Thyroid gland (tissue), 4 donors: ENCODE data around the gene LNX1. TPM values are rescaled to one million over a fixed set of nuclear protein-coding genes. Genes with fewer than 3 reads are reported as not detected.

ENCODE experiments used
- DNase-seq, 2 donors: peaks; one replicate each; pipeline ENCODE4 v3.0.0-alpha.2; 2019
- H3K27ac ChIP-seq, 3 donors: fragments of 200-600 bp; sonication (generic); 1 replicate in 2 of 3; 2 replicates in 1 of 3; pipeline ENCODE4 v1.5.1; 2016 to 2019; ENCODE audit warnings: mild to moderate bottlenecking in 1 of 3, moderate library complexity in 1 of 3
- H3K27me3 ChIP-seq: fragments of 200-600 bp; sonication (generic); one replicate; pipeline ENCODE4 v1.5.1; 2019
- H3K36me3 ChIP-seq, 2 donors: fragments of 200-600 bp; sonication (generic); one replicate each; pipeline ENCODE4 v1.5.1; 2016 to 2019
- H3K4me1 ChIP-seq, 2 donors: fragments of 200-600 bp; sonication (generic); one replicate each; pipeline ENCODE4 v1.5.1; 2017 to 2019
- H3K4me3 ChIP-seq, 3 donors: fragments of 200-600 bp; sonication (generic); replicated peaks in 1 of 3; 1 replicate in 2 of 3; 2 replicates in 1 of 3; pipeline ENCODE4 v1.5.1; 2016; ENCODE audit warnings: mild to moderate bottlenecking in 1 of 3
- H3K9me3 ChIP-seq: fragments of 200-600 bp; sonication (generic); one replicate; pipeline ENCODE4 v1.5.1; 2017
- CTCF ChIP-seq, 6 experiments: fragments of 200-600 bp in 3 of 6; fragments of 450-650 bp in 3 of 6; sonication (generic) in 3 of 6; IDR thresholded peaks; one replicate each; pipeline ENCODE4 v1.5.1; 2016 to 2019; ENCODE audit warnings: antibody characterized with exemption in 6 of 6, mild to moderate bottlenecking in 2 of 6, inconsistent platforms in 1 of 6, moderate library complexity in 1 of 6
- POLR2A ChIP-seq, 2 donors: fragments of 450-650 bp; IDR thresholded peaks; one replicate each; pipeline ENCODE4 v1.6.1; 2017; ENCODE audit warnings: antibody characterized with exemption in 2 of 2, mild to moderate bottlenecking in 2 of 2, moderate library complexity in 1 of 2
- WGBS, 2 donors: methylation state at CpG; one replicate each; pipeline ENCODE4 v1.1.5; 2017; 5-methylcytosine and 5-hydroxymethylcytosine counted together
- intact Hi-C: fragments of 100-400 bp; cut with DNase I; formaldehyde crosslinking; loops from one replicate; pipeline ENCODE4 v1.15.1; 2023
- total RNA-seq, 4 donors: library from RNA; depleted of rRNA; stranded (reverse); fragments of >200 nt; gene quantifications; one replicate each; pipeline ENCODE4 v1.2.3, GENCODE V29; 2016

The LNX1 gene
- total RNA-seq, 4 donors from 2014 or later = 34.3 to 63.8 (median 43.3) TPM

GRCh38 chr4:53461244-53461643, 130.0 kb downstream of the LNX1 start:
- intact Hi-C loops = no loop called here
- WGBS, 2 donors = 96 to 98% methylated on average over 2 of the region's 2 CpGs
- no peaks in the 10 kb centered on the region for H3K27me3 ChIP-seq
- no peak overlapping the region for H3K4me3 ChIP-seq
- H3K36me3 ChIP-seq = peaks cover 0 to 8% of the 10 kb centered on the region in 2 donors
- H3K4me1 ChIP-seq = peaks cover 0 to 4% of the 10 kb centered on the region in 2 donors
- DNase-seq = no peak
- H3K9me3 ChIP-seq = no peaks in the 10 kb centered on the region
- TF ChIP-seq POLR2A (IDR thresholded peaks at IDR 0.05) (no peak), CTCF (IDR thresholded peaks at IDR 0.05) (no peak)
- no peak overlapping the region for H3K27ac ChIP-seq

GRCh38 chr4:53459548-53459947, 131.7 kb downstream of the LNX1 start:
- Histone ChIP-seq H3K36me3 (peaks cover 4 to 8% of the 10 kb centered on the region in 2 donors), H3K4me1 (peaks cover 8 to 16% of the 10 kb centered on the region in 2 donors), H3K27me3 (no peaks in the 10 kb centered on the region), H3K9me3 (no peaks in the 10 kb centered on the region), H3K4me3 (no peak overlapping the region), H3K27ac (peak overlapping the region in 2 of 3 donors; percentile 4 to 20)
- intact Hi-C loops = no loop called here
- no peak for DNase-seq
- TF ChIP-seq CTCF (IDR thresholded peaks at IDR 0.05) (no peak), POLR2A (IDR thresholded peaks at IDR 0.05) (no peak)

GRCh38 chr4:53456178-53456577, 135.1 kb downstream of the LNX1 start:
- TF ChIP-seq POLR2A (IDR thresholded peaks at IDR 0.05) = no peak
- no peak for TF ChIP-seq CTCF (IDR thresholded peaks at IDR 0.05)
- Histone ChIP-seq H3K27ac (no peak overlapping the region), H3K9me3 (no peaks in the 10 kb centered on the region), H3K4me3 (no peak overlapping the region), H3K4me1 (peaks cover 13 to 16% of the 10 kb centered on the region in 2 donors), H3K27me3 (no peaks in the 10 kb centered on the region), H3K36me3 (peaks cover 4 to 13% of the 10 kb centered on the region in 2 donors)
- no peak for DNase-seq
- intact Hi-C loops = no loop called here

GRCh38 chr4:53455766-53456165, 135.5 kb downstream of the LNX1 start:
- Histone ChIP-seq H3K36me3 (peaks cover 4 to 13% of the 10 kb centered on the region in 2 donors), H3K27me3 (no peaks in the 10 kb centered on the region), H3K4me1 (peaks cover 13 to 16% of the 10 kb centered on the region in 2 donors), H3K9me3 (no peaks in the 10 kb centered on the region), H3K4me3 (no peak overlapping the region), H3K27ac (peak overlapping the region in 1 of 3 donors; percentile 19)
- TF ChIP-seq POLR2A (IDR thresholded peaks at IDR 0.05) (no peak), CTCF (IDR thresholded peaks at IDR 0.05) (no peak)
- intact Hi-C loops = no loop called here
- WGBS, 2 donors = 91 to 96% methylated on average over 3 of the region's 3 CpGs
- no peak for DNase-seq

GRCh38 chr4:53453385-53453784, 137.9 kb downstream of the LNX1 start:
- Histone ChIP-seq H3K4me1 (peaks cover 13% of the 10 kb centered on the region in 2 donors), H3K36me3 (peaks cover 4 to 5% of the 10 kb centered on the region in 2 donors), H3K4me3 (no peak overlapping the region), H3K27ac (no peak overlapping the region), H3K27me3 (no peaks in the 10 kb centered on the region), H3K9me3 (no peaks in the 10 kb centered on the region)
- DNase-seq = peak in 1 of 2 donors; percentile 11
- intact Hi-C loops = no loop called here
- TF ChIP-seq POLR2A (IDR thresholded peaks at IDR 0.05) (no peak), CTCF (IDR thresholded peaks at IDR 0.05) (no peak)
- 88 to 92% methylated on average over 2 of the region's 2 CpGs for WGBS, 2 donors
